SJCRH30 (cell line): ENCODE data around the gene PMS1. TPM values are rescaled to one million over a fixed set of nuclear protein-coding genes. Genes with fewer than 3 reads are reported as not detected.
"Not testable (repeated sequence)": the region's sequence is repeated elsewhere in the genome, so short reads cannot be mapped to it uniquely, and the experiment has no call there.

Source experiments
- DNase-seq, 2 experiments: peaks; one replicate each; pipeline ENCODE4 v3.0.0-alpha.2; 2015 to 2020
- H3K27ac ChIP-seq: fragments of 250-450 bp; sonication (Bioruptor Pico); 2 replicates; pipeline ENCODE4 v1.5.1; 2020; ENCODE audit warnings: mild to moderate bottlenecking, moderate library complexity
- H3K27me3 ChIP-seq: fragments of 250-450 bp; sonication (Bioruptor Pico); 2 replicates; pipeline ENCODE4 v1.5.1; 2020; ENCODE audit warnings: mild to moderate bottlenecking, moderate library complexity
- H3K36me3 ChIP-seq: fragments of 250-450 bp; sonication (Bioruptor Pico); 2 replicates; pipeline ENCODE4 v1.5.1; 2020; ENCODE audit warnings: mild to moderate bottlenecking, moderate library complexity
- H3K4me1 ChIP-seq: fragments of 250-450 bp; sonication (Bioruptor Pico); 2 replicates; pipeline ENCODE4 v1.5.1; 2020; ENCODE audit warnings: mild to moderate bottlenecking, moderate library complexity
- H3K4me3 ChIP-seq: fragments of 250-450 bp; sonication (Bioruptor Pico); 2 replicates; pipeline ENCODE4 v1.5.1; 2020; ENCODE audit warnings: mild to moderate bottlenecking, moderate library complexity
- H3K9me3 ChIP-seq: fragments of 250-450 bp; sonication (Bioruptor Pico); replicated peaks from 2 replicates; pipeline ENCODE4 v1.5.1; 2020; ENCODE audit warnings: mild to moderate bottlenecking, moderate library complexity
- total RNA-seq: library from RNA; depleted of rRNA; stranded (reverse); fragments of >200 nt; shearing (Covaris generic); gene quantifications from 2 replicates; pipeline ENCODE4 v1.2.3, GENCODE V29; 2014

Gene PMS1
- total RNA-seq, 1 experiment from 2014 or later: 83.0 TPM

DNA sequence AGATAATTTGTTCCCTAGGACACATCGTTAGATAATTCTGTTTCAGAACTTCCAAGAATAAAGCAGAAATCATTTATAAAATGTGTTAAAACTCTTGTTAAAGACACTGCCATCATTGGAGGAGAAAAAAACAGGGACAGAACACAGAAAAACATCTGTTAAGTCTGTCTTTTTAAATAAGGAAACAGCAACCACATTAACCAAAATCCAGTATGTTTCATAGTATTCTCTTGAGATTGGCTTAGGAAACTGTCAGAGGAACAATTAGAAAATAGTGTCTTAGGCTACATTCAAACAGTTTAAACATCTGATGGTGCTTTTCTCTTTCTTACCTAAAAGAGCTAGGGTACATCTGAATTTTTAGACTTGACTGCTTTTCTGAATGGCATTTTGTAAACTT lies 81.6 kb downstream of the PMS1 start:
- peaks cover 49% of the 10 kb centered on the region for H3K36me3 ChIP-seq
- no peak overlapping the region for H3K27ac ChIP-seq
- 0 out of 2 replicates have a peak, but pooled peaks cover 10% of the 10 kb centered on the region for H3K9me3 ChIP-seq
- no peak overlapping the region for H3K4me3 ChIP-seq
- no peaks in the 10 kb centered on the region for H3K27me3 ChIP-seq
- no peak for DNase-seq
- 0 out of 2 replicates have a peak, but pooled peaks cover 3% of the 10 kb centered on the region for H3K4me1 ChIP-seq

- no peak overlapping the region for H3K4me3 ChIP-seq
- H3K27ac ChIP-seq: no peak overlapping the region
- H3K9me3 ChIP-seq: 0 out of 2 replicates have a peak, but pooled peaks cover 10% of the 10 kb centered on the region
- 0 out of 2 replicates have a peak, but pooled peaks cover 3% of the 10 kb centered on the region for H3K4me1 ChIP-seq
- H3K27me3 ChIP-seq: no peaks in the 10 kb centered on the region
- peaks cover 46% of the 10 kb centered on the region for H3K36me3 ChIP-seq
- DNase-seq: no peak
Observed at GRCh38 chr2:189866296-189866695, 82.0 kb downstream of the PMS1 start.

DNA sequence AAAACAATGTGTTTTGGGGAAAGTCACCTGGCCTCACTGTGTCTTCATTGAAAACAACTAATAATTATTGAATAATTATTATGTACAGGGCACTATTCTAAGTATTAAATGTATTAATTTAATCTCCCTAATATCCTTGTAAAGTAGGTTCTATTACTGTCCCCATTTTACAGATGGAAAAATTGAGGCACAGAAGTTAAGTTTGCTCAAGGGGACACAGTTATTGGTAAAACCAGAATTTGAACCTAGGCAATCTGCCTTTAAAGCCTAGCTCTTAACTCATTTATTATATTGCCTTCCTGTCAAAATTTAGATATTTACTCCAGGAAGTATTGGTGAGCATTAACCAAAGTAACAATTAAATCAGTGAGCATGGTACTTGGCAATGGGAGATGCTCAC lies 84.6 kb downstream of the PMS1 start:
- H3K36me3 ChIP-seq: peaks cover 33% of the 10 kb centered on the region
- 0 out of 2 replicates have a peak, but pooled peaks cover 3% of the 10 kb centered on the region for H3K4me1 ChIP-seq
- no peak overlapping the region for H3K27ac ChIP-seq
- H3K9me3 ChIP-seq: no peaks in the 10 kb centered on the region
- H3K4me3 ChIP-seq: no peak overlapping the region
- H3K27me3 ChIP-seq: no peaks in the 10 kb centered on the region
- no peak for DNase-seq

GRCh38 chr2:189870381-189871085 lies 86.3 kb downstream of the PMS1 start:
- H3K27me3 ChIP-seq: no peaks in the 10 kb centered on the region
- no peak overlapping the region for H3K27ac ChIP-seq
- no peak overlapping the region for H3K4me3 ChIP-seq
- DNase-seq: no peak
- H3K9me3 ChIP-seq: no peaks in the 10 kb centered on the region
- H3K4me1 ChIP-seq: no peaks in the 10 kb centered on the region
- peaks cover 21% of the 10 kb centered on the region for H3K36me3 ChIP-seq

DNA sequence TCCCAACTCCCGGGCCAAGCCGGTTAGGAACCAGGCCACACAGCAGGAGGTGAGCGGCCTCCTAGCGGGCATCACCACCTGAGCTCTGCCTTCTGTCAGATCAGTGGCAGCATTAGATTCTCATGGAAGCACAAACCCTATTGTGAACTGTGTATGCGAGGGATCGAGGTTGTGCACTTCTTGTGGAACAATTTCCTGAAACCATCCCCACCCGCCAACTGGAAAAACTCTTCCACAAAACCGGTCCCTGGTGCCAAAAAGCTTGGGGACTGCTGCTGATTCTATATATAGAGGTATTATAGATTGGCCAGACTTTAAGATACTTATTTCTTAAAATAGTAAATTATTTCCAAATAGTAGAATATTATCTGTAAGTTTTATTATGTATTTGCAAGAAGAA lies 89.4 kb downstream of the PMS1 start:
- Histone ChIP-seq H3K9me3 (no peaks in the 10 kb centered on the region), H3K36me3 (peaks cover 15% of the 10 kb centered on the region; the same call in 1 of the 2 replicates), H3K4me3 (no peak overlapping the region), H3K27ac (no peak overlapping the region), H3K4me1 (no peaks in the 10 kb centered on the region), H3K27me3 (no peaks in the 10 kb centered on the region)
- DNase-seq: no peak

DNA sequence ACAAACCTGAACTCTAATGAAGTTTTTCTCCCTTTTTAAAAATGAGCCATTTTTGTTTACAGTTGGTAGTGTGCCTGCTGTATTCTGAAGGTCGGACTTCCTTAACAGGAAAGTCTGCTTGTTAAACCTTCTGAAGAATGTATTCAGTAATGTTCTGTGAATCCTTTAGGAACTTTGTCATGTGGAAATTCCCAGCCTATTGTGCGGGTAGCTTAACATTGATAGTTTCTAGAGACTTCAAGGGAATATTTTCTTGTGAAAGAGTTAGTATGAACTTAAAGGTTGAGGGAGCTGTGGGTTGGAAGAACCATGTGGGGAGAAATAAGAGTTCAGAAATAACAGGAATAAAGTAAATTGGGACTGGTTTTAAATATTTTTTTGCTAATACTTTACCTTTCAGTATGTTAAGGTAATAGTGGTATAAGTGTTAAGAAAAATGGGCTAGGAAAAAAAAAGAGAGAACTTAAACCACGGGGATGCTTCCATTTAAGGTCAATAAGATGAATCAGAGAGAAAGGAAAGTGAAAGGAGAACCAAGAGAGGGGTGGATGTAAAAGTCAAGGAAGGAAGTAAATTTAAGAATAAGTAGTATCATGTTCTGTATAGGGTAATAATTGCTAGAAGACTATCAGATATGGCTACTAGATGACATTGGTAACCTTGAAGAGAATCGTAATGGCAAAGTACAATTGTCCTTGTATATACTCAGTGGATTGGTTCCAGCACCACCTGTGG lies 90.5 kb downstream of the PMS1 start:
- Histone ChIP-seq H3K9me3 (no peaks in the 10 kb centered on the region), H3K4me1 (no peaks in the 10 kb centered on the region), H3K4me3 (no peak overlapping the region), H3K36me3 (peaks cover 16% of the 10 kb centered on the region; the same call in 1 of the 2 replicates), H3K27me3 (no peaks in the 10 kb centered on the region), H3K27ac (no peak overlapping the region)
- DNase-seq: no peak

DNA sequence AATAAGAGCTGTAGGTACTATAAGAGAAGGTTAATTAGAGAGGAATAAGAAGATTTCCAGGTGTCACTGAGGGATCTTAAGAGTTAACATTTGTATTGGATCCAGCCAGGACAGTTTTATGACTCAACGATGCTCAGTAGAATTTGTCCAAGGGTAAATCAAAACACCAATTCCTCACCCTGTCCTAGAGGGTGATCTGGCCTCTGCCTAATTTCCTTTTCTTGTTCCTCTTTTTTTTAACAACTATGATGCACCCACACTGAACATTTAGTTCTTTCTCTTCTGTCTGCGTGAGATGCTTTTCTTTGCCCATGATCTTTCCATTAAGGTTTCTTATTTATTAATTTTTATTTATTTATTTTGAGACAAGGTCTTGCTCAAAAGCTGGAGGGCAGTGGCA lies 92.0 kb downstream of the PMS1 start:
- Histone ChIP-seq H3K36me3 (peaks cover 16% of the 10 kb centered on the region; the same call in 1 of the 2 replicates), H3K4me1 (no peaks in the 10 kb centered on the region), H3K4me3 (no peak overlapping the region), H3K27me3 (no peaks in the 10 kb centered on the region), H3K27ac (no peak overlapping the region), H3K9me3 (no peaks in the 10 kb centered on the region)
- no peak for DNase-seq

DNA sequence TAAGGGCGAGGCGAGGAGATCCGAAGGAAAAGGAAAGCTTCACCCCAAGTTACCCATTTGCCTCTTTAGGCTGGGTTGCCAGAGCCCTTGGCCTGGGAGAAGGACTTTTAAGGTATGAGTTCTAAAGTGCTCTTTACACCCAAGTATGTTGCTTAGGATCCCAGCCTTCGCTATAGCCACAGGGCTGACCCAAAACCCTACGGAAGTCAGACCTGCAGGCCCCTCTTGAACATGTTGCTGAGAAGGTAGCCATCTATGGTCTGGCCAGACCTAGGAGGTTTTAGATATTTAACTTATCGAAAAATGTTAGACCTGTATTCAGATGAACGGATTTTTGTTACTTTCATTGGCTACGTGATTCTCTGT lies 95.4 kb downstream of the PMS1 start:
- DNase-seq: no peak
- H3K36me3 ChIP-seq: peaks cover 16% of the 10 kb centered on the region; the same call in 1 of the 2 replicates

DNA sequence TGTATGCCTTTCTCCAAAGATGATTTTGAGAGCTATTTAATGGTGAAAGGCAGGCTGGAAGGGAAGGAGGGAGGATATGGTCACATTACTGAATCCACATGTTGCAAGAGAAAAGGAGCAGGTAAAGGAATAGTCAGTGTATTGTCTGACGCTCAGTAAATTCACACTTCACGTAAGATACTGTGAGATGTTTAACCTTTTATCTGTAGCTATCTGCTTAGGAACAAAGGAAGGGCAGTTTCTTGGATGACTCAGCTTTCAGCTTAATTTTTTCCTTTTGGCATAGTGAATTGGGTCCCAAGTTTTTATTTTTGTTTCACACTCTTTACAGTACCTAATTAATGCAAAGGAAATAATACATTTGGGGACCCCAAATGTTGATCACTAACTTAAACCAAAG lies 96.2 kb downstream of the PMS1 start:
- H3K27ac ChIP-seq: no peak overlapping the region
- H3K27me3 ChIP-seq: no peaks in the 10 kb centered on the region
- H3K4me3 ChIP-seq: no peak overlapping the region
- no peaks in the 10 kb centered on the region; the same call in 1 of the 2 replicates for H3K9me3 ChIP-seq
- H3K4me1 ChIP-seq: no peaks in the 10 kb centered on the region
- no peak for DNase-seq
- H3K36me3 ChIP-seq: peaks cover 16% of the 10 kb centered on the region; the same call in 1 of the 2 replicates

More for the DNA sequence above, 95.4 kb downstream of the PMS1 start:
- Histone ChIP-seq H3K4me3 (no peak overlapping the region), H3K27ac (no peak overlapping the region), H3K4me1 (no peaks in the 10 kb centered on the region), H3K27me3 (no peaks in the 10 kb centered on the region), H3K9me3 (no peaks in the 10 kb centered on the region; the same call in 1 of the 2 replicates)

DNA sequence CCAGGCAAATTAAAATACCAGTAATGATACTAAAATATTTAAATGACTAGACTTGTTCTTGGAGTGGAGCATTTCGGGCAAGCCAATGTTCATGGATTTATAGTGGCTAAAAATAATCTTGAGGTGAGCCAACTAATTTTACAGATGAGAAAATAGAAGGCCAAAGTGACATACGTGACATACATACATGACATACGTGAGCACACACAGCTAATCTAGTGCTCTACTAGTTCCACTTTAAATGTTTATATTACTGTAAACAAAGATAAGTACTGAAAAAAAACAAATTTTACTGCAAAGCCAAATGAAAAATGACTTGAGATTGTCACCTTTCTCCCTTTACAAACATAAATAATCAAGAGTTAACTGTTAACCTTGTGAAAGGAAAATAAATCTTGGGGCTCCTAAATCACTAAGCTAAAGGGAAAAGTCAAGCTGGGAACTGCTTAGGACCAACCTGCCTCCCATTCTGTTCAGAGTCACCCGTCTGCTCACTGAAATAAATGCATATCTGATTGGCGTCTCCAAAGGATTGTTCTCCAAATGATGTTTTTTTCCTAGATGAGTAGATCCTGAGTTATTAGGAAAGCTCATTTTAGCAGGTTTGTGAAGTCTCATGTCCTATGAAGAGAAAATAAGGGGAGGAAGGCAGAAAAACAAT lies 96.7 kb downstream of the PMS1 start:
- no peak for DNase-seq
- Histone ChIP-seq H3K27ac (no peak overlapping the region), H3K4me1 (no peaks in the 10 kb centered on the region), H3K27me3 (no peaks in the 10 kb centered on the region), H3K9me3 (no peaks in the 10 kb centered on the region; the same call in 1 of the 2 replicates), H3K36me3 (peaks cover 16% of the 10 kb centered on the region; the same call in 1 of the 2 replicates), H3K4me3 (no peak overlapping the region)

GRCh38 chr2:189885368-189885767 lies 101.1 kb downstream of the PMS1 start:
- Histone ChIP-seq H3K27me3 (no peaks in the 10 kb centered on the region), H3K36me3 (no peaks in the 10 kb centered on the region), H3K27ac (no peak overlapping the region)

GRCh38 chr2:189892546-189893294 lies 108.5 kb downstream of the PMS1 start:
- peaks cover 21% of the 10 kb centered on the region; the same call in 1 of the 2 replicates for H3K9me3 ChIP-seq
- H3K27ac ChIP-seq, DNase-seq, H3K4me3 ChIP-seq, H3K27me3 ChIP-seq, H3K36me3 ChIP-seq, H3K4me1 ChIP-seq: not testable (repeated sequence)

More at GRCh38 chr2:189885368-189885767, 101.1 kb downstream of the PMS1 start:
- DNase-seq: no peak
- Histone ChIP-seq H3K4me1 (no peaks in the 10 kb centered on the region), H3K4me3 (no peak overlapping the region), H3K9me3 (peaks cover 19% of the 10 kb centered on the region; the same call in 1 of the 2 replicates)

GRCh38 chr2:189896809-189897208 lies 112.6 kb downstream of the PMS1 start:
- H3K27me3 ChIP-seq: no peaks in the 10 kb centered on the region
- no peaks in the 10 kb centered on the region for H3K9me3 ChIP-seq
- H3K36me3 ChIP-seq: no peaks in the 10 kb centered on the region
- no peak for DNase-seq
- no peak overlapping the region for H3K4me3 ChIP-seq
- no peak overlapping the region for H3K27ac ChIP-seq
- peaks cover 9% of the 10 kb centered on the region for H3K4me1 ChIP-seq

DNA sequence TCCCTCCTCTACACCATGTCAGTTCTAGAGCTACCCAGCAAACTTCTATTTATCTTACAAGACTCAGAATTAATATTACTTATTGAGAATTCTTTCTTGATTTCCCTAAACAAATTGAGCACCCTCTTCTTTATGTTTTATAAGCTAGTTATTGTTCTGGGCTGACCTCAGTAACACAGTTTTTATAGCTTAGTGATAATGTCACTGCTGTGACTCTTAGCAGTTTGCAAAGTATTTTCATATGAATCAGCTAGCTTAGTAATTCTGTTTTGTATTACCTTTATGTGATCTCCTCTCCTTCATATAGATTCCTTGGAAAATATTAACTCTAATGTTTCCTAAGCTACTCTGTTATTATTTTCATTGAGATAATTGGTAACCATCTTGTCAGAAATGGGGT lies 114.9 kb downstream of the PMS1 start:
- Histone ChIP-seq H3K27ac (no peak overlapping the region), H3K36me3 (no peaks in the 10 kb centered on the region), H3K9me3 (no peaks in the 10 kb centered on the region), H3K4me3 (no peak overlapping the region), H3K27me3 (no peaks in the 10 kb centered on the region), H3K4me1 (peaks cover 9% of the 10 kb centered on the region)
- no peak for DNase-seq
